ENCODE data around the gene MIX23.

DNA sequence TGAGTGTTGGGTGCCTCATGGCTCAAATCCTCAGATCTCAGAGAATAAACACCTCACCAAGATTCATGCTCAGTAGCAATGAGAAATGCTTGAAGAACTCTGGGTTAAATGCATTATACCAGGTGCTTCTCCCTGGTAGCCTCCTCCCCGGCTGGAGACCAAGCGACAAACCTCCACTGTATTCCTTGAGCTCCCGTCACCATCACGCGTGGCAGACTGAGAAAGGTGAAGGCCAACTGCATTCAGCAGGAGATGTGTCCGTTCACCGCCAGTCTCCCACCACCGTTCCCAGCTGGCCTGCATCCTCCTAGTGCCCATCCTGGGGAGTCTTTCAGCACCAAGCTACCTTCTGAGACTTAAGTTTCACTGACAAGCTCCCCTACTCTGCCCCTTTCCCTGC lies 50.5 kb downstream of the MIX23 start:
- TF ChIP-seq POLR2A (IDR thresholded peaks at IDR 0.05; ENCODE audit: extremely low read depth, insufficient read length) (no peak), MYC (IDR thresholded peaks at IDR 0.05; ENCODE audit: low read depth, low read length) (no peak)
- TF ChIP-seq, protein P1, sequence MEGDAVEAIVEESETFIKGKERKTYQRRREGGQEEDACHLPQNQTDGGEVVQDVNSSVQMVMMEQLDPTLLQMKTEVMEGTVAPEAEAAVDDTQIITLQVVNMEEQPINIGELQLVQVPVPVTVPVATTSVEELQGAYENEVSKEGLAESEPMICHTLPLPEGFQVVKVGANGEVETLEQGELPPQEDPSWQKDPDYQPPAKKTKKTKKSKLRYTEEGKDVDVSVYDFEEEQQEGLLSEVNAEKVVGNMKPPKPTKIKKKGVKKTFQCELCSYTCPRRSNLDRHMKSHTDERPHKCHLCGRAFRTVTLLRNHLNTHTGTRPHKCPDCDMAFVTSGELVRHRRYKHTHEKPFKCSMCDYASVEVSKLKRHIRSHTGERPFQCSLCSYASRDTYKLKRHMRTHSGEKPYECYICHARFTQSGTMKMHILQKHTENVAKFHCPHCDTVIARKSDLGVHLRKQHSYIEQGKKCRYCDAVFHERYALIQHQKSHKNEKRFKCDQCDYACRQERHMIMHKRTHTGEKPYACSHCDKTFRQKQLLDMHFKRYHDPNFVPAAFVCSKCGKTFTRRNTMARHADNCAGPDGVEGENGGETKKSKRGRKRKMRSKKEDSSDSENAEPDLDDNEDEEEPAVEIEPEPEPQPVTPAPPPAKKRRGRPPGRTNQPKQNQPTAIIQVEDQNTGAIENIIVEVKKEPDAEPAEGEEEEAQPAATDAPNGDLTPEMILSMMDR (IDR thresholded peaks at IDR 0.05; ENCODE audit: low read depth, low read length) = no peak

All from NB4 (cell line).